ENCODE measurements around the gene GCN1. TPM values are rescaled to one million over a fixed set of nuclear protein-coding genes. Genes with fewer than 3 reads are reported as not detected.

Gene GCN1
- total RNA-seq, 1 experiment from 2014 or later = 181 TPM

- H3K4me1 Mint-ChIP-seq = peaks cover 36% of the 10 kb centered on the region
- CTCF ChIA-PET = interaction anchor here (0.5 to 2.2 kb wide), 6 partner anchors 7 to 151 kb away, joined by 3 to 6 read pairs (median 4); no protein-coding TSS in a partner anchor
- H3K27me3 Mint-ChIP-seq (ENCODE audit: low read depth) = no peaks in the 10 kb centered on the region
- no peaks in the 10 kb centered on the region for H3K9me3 Mint-ChIP-seq
- no peak overlapping the region for H3K4me3 Mint-ChIP-seq
- DNase-seq (ENCODE audit: low spot score) (no peak), ATAC-seq (peak; percentile 2; the same call in 1 of the 2 replicates)
- POLR2A ChIA-PET = interaction anchor here (1.5 to 2.2 kb wide), 3 partner anchors 24 to 104 kb away, joined by 7 to 9 read pairs (median 8); partner anchors contain the start of genes BICDL1 and RAB35
- no peak for TF ChIP-seq ZNF232 (CRISPR knock-in tag; IDR thresholded peaks at IDR 0.05)
- TF ChIP-seq ATF1 (CRISPR knock-in tag; IDR thresholded peaks at IDR 0.05) = no peak
- no peak for TF ChIP-seq NFYB (CRISPR knock-in tag; conservative IDR thresholded peaks at IDR 0.05; ENCODE audit: low read depth)
- TF ChIP-seq, protein P1, sequence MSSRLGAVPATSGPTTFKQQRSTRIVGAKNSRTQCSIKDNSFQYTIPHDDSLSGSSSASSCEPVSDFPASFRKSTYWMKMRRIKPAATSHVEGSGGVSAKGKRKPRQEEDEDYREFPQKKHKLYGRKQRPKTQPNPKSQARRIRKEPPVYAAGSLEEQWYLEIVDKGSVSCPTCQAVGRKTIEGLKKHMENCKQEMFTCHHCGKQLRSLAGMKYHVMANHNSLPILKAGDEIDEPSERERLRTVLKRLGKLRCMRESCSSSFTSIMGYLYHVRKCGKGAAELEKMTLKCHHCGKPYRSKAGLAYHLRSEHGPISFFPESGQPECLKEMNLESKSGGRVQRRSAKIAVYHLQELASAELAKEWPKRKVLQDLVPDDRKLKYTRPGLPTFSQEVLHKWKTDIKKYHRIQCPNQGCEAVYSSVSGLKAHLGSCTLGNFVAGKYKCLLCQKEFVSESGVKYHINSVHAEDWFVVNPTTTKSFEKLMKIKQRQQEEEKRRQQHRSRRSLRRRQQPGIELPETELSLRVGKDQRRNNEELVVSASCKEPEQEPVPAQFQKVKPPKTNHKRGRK (CRISPR knock-in tag; IDR thresholded peaks at IDR 0.05; ENCODE audit: borderline replicate concordance) = no peak
- no peak for TF ChIP-seq ARID4B (CRISPR knock-in tag; IDR thresholded peaks at IDR 0.05; ENCODE audit: borderline replicate concordance)
- no peak for TF ChIP-seq FOXP4 (CRISPR knock-in tag; IDR thresholded peaks at IDR 0.05)
- TF ChIP-seq, protein P2, sequence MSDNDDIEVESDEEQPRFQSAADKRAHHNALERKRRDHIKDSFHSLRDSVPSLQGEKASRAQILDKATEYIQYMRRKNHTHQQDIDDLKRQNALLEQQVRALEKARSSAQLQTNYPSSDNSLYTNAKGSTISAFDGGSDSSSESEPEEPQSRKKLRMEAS (CRISPR knock-in tag; IDR thresholded peaks at IDR 0.05) = no peak
- no peak for TF ChIP-seq JUN (CRISPR knock-in tag; IDR thresholded peaks at IDR 0.05)
- no peak for TF ChIP-seq FOXJ3 (CRISPR knock-in tag; IDR thresholded peaks at IDR 0.05; ENCODE audit: borderline replicate concordance)
- TF ChIP-seq PRDM15 (CRISPR knock-in tag; IDR thresholded peaks at IDR 0.05) = no peak
- TF ChIP-seq ZNF396 (CRISPR knock-in tag; IDR thresholded peaks at IDR 0.05; ENCODE audit: borderline replicate concordance) = no peak
- TF ChIP-seq GTF2I (CRISPR knock-in tag; conservative IDR thresholded peaks at IDR 0.05) = no peak
- TF ChIP-seq NR1H2 (CRISPR knock-in tag; IDR thresholded peaks at IDR 0.05) = no peak
- no peak for TF ChIP-seq NFE2L1 (CRISPR knock-in tag; IDR thresholded peaks at IDR 0.05)
- no peak for TF ChIP-seq PREB (CRISPR knock-in tag; IDR thresholded peaks at IDR 0.05; ENCODE audit: borderline replicate concordance)
- TF ChIP-seq ZNF138 (CRISPR knock-in tag; conservative IDR thresholded peaks at IDR 0.05) = no peak
- TF ChIP-seq ZBTB21 (CRISPR knock-in tag; IDR thresholded peaks at IDR 0.05; ENCODE audit: borderline replicate concordance) = no peak
- no peak overlapping the region for H3K27ac Mint-ChIP-seq
- peaks cover 8% of the 10 kb centered on the region for H3K36me3 Mint-ChIP-seq
Measured at GRCh38 chr12:120093336-120093591, 101.3 kb downstream of the GCN1 start.
